Thoracic aorta (tissue), 2 donors: ENCODE data around the gene SLF1. TPM values are rescaled to one million over a fixed set of nuclear protein-coding genes. Genes with fewer than 3 reads are reported as not detected.
"Not testable (repeated sequence)": the region's sequence is repeated elsewhere in the genome, so short reads cannot be mapped to it uniquely, and the experiment has no call there.

Source experiments
- ATAC-seq: fragments of 150-250 bp; one replicate; pipeline ENCODE4 v1.8.0; 2017; ENCODE audit warnings: low read depth; ENCODE audit not compliant: insufficient number of reproducible peaks, low FRiP score
- DNase-seq: peaks from one replicate; pipeline ENCODE4 v3.0.0-alpha.2; 2020; ENCODE audit warnings: low spot score
- H3K27ac ChIP-seq, 2 donors: fragments of 200-600 bp; sonication (generic); 1 replicate in 1 of 2; 2 replicates in 1 of 2; pipeline ENCODE4 v1.5.1; 2016; ENCODE audit warnings: mild to moderate bottlenecking in 2 of 2, moderate library complexity in 2 of 2
- H3K27me3 ChIP-seq: fragments of 200-600 bp; sonication (generic); replicated peaks from 2 replicates; pipeline ENCODE4 v1.6.0; 2016; ENCODE audit warnings: mild to moderate bottlenecking; ENCODE audit not compliant: insufficient read depth
- H3K36me3 ChIP-seq: fragments of 200-600 bp; sonication (generic); one replicate; pipeline ENCODE4 v1.5.1; 2016
- H3K4me1 ChIP-seq, 2 donors: fragments of 200-600 bp; sonication (generic); 1 replicate in 1 of 2; 2 replicates in 1 of 2; pipeline versions ENCODE4 v1.5.1 to v1.6.0; 2016; ENCODE audit warnings: low read depth in 2 of 2, mild to moderate bottlenecking in 1 of 2; ENCODE audit not compliant: control insufficient read depth in 1 of 2
- H3K4me3 ChIP-seq: fragments of 200-600 bp; sonication (generic); 2 replicates; pipeline ENCODE4 v1.5.1; 2016; ENCODE audit warnings: mild to moderate bottlenecking
- H3K9me3 ChIP-seq: fragments of 200-600 bp; sonication (generic); 2 replicates; pipeline ENCODE4 v1.5.1; 2016
- total RNA-seq, 2 donors: library from RNA; depleted of rRNA; stranded (reverse); fragments of >200 nt; gene quantifications; one replicate each; pipeline versions ENCODE4 v1.1.0 to v1.2.3, GENCODE V29; 2016
- TF ChIP-seq, protein P1 (sequence below): fragments of 200-600 bp; sonication (generic); IDR thresholded peaks from one replicate; pipeline ENCODE4 v1.5.1; 2019; ENCODE audit warnings: antibody characterized with exemption

The SLF1 gene
- 1 to 10 TPM; 2.3 to 2.7 TPM for total RNA-seq

DNA sequence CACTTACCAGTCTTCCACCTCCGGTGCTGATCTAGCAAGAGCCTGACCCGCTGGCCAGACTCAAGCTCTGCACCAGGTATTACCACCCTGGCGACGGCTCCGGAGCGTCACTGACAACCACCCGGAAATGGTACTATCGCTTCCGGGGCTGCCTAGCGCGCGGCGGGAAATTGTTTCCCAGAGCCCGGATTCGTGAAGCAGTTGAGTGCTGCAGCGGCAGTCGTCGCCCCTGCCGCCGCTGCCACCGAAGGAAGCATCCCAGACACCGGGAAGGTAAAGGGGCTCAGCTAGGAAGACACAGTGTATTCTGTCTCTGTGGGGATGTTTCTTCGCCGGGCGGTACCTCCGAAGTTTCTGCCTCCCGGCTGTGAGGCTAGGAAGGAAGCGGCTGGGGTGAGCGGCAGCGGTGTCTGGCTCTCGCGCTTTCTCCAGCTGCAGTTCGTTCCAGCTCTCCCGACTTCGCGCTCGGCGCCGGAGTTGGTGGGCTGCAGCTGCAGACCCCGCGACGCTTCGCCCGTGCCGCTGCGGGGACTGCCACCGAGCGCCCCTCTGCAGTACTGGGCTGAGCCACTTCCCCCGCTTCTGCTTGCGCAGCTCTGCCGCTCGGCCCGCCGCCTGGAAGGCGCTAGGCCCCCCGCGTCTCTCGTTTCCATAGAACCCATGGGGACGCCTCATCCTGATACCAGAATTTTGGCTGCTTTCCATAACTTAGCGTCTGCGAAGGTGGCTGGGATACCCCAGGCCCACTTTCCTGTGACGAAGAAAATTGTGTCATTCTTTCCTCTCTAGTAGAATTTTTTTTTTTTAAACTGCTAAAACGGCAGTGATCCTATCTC, at the start of gene SLF1, which contains the start of gene KIAA0825:
Gene SLF1 (plus strand): TSS at position 177 of the 836 bp plus-strand sequence. CDS start 10,142 bp downstream, outside the sequence.
Gene KIAA0825 (minus strand): TSS at position 112 of the 836 bp plus-strand sequence. CDS start 81,478 bp downstream, outside the sequence.
- H3K27ac ChIP-seq: peak within 1 kb of the TSS; percentile 2 to 33
- H3K9me3 ChIP-seq: no peaks in the 10 kb centered on the region
- H3K36me3 ChIP-seq: no peaks in the 10 kb centered on the region
- TF ChIP-seq, protein P1, sequence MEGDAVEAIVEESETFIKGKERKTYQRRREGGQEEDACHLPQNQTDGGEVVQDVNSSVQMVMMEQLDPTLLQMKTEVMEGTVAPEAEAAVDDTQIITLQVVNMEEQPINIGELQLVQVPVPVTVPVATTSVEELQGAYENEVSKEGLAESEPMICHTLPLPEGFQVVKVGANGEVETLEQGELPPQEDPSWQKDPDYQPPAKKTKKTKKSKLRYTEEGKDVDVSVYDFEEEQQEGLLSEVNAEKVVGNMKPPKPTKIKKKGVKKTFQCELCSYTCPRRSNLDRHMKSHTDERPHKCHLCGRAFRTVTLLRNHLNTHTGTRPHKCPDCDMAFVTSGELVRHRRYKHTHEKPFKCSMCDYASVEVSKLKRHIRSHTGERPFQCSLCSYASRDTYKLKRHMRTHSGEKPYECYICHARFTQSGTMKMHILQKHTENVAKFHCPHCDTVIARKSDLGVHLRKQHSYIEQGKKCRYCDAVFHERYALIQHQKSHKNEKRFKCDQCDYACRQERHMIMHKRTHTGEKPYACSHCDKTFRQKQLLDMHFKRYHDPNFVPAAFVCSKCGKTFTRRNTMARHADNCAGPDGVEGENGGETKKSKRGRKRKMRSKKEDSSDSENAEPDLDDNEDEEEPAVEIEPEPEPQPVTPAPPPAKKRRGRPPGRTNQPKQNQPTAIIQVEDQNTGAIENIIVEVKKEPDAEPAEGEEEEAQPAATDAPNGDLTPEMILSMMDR: no peak
- no peaks in the 10 kb centered on the region for H3K27me3 ChIP-seq
- peak; percentile 37 for DNase-seq
- peaks cover 8 to 17% of the 10 kb centered on the region in 2 donors for H3K4me1 ChIP-seq
- ATAC-seq: peak; percentile 65
- peak within 1 kb of the TSS; percentile 81 for H3K4me3 ChIP-seq

DNA sequence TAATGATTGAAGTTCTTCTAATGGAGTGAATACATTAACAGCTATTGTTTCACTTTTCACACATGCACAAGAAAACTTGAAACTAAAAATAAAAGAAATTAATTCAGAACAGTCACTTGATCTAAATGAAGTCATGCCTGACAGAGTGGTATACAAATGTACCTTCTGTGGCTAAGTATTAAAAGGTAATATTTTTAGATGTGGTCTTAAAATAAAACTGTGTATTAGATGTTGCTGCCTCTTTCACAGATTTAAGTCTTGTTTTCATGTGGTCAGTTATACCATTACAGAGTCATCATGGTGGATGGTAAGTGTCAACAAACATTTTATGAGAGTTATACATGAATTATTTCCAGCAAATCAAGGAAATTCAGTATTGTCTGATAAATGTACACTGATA, 47.1 kb upstream of the SLF1 start:
- no peak overlapping the region for H3K27ac ChIP-seq
- no peak overlapping the region for H3K4me3 ChIP-seq
- H3K36me3 ChIP-seq: no peaks in the 10 kb centered on the region
- TF ChIP-seq, protein P1: no peak
- DNase-seq: no peak
- H3K27me3 ChIP-seq: no peaks in the 10 kb centered on the region
- no peaks in the 10 kb centered on the region for H3K4me1 ChIP-seq
- no peaks in the 10 kb centered on the region for H3K9me3 ChIP-seq
- no peak for ATAC-seq

DNA sequence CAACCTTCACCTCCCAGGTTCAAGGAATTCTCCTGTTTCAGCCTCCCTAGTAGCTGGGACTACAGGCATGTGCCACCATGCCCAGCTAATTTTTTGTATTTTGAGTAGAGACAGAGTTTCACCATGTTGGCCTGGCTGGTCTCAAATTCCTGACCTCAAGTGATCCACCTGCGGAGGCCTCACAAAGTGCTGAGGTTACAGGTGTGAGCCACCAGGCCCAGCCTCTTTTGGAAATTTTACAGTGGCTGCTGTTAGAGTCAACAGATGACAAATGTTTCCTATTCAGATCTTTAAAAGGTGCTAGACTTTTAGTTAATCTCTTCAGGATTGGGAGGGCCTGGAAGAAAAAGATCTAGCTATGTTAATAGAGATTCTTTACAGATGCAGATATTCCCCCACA, 45.1 kb upstream of the SLF1 start:
- not testable (repeated sequence) for ATAC-seq, H3K36me3 ChIP-seq, H3K4me1 ChIP-seq, H3K9me3 ChIP-seq, H3K27me3 ChIP-seq, DNase-seq, H3K4me3 ChIP-seq, H3K27ac ChIP-seq

DNA sequence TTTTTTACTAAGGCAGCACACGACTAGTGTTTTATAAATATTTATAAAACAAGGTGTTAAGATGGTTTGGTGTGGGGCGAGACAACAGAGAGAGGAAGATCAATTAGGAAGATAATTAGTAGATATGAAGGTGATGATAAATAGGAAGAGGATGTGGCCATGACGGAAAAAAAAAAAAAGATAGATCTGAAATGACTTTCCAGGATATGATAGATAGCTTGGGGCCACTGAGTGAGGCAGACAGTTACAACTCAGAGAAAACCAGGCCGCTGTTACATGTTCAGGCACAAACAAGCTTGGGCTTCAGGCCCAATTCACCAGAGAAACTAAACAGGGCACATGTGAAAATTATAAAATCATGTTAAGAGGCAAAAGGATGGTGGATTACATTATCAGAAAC, 43.3 kb upstream of the SLF1 start:
- ATAC-seq (no peak), DNase-seq (no peak)
- Histone ChIP-seq H3K27ac (no peak overlapping the region), H3K4me1 (no peaks in the 10 kb centered on the region), H3K9me3 (no peaks in the 10 kb centered on the region), H3K36me3 (no peaks in the 10 kb centered on the region), H3K4me3 (no peak overlapping the region), H3K27me3 (no peaks in the 10 kb centered on the region)
- TF ChIP-seq, protein P1: no peak

DNA sequence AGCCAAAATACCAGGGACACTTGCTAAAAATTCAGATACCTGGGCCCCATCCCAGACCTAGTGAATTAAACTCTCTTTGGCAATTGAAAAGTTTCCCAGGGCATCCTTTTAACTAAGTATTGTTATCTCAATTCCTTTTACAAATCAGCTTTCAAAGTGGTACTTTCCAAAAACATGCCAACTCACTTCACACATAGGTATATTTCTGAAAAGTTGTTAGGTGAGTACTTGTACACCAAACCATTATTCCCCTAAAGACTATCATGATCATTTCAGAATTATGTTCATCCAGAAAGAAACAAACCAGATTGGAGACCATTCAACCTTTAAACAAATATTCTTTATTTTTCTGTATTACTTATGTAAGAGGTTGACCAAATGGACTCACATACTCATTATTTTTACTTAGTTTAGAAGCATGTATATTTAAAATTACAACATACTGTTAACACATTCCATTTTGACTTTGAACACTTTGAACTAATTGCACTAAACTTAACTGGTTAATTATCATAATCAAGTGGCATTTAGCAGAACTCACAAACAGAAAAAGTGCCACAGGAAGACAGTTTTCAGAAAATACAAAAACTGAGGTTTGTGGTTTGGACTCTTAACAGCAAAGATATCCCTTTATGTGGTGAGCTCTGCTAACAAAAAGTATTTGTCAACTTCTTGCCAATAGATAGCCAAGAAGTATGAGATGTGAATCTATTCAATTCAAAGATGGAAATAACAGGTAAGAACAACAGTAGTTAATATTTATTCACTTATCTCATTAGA, 40.8 kb upstream of the SLF1 start:
- no peak for DNase-seq
- no peak overlapping the region for H3K4me3 ChIP-seq
- H3K4me1 ChIP-seq: no peaks in the 10 kb centered on the region
- no peaks in the 10 kb centered on the region for H3K36me3 ChIP-seq
- no peak for ATAC-seq
- TF ChIP-seq, protein P1: no peak
- no peak overlapping the region for H3K27ac ChIP-seq
- no peaks in the 10 kb centered on the region for H3K9me3 ChIP-seq
- no peaks in the 10 kb centered on the region for H3K27me3 ChIP-seq
